K562 (cell line): ENCODE data around the gene LBHD2. TPM values are rescaled to one million over a fixed set of nuclear protein-coding genes. Genes with fewer than 3 reads are reported as not detected.
A peak's percentile ranks its signal among the peaks of the same experiment; 100 is the strongest.

ENCODE experiments used
- CEBPB ChIP-seq: fragments of 450-650 bp; IDR thresholded peaks from 2 replicates; pipeline ENCODE4 v1.6.1; 2016; ENCODE audit warnings: missing genetic modification characterization, missing compliant biosample characterization
- FOXO4 ChIP-seq: fragments of 450-650 bp; formaldehyde crosslinking; IDR thresholded peaks from 2 replicates; pipeline ENCODE4 v1.4.0; 2020; ENCODE audit warnings: mild to moderate bottlenecking, moderate library complexity
- KAT8 ChIP-seq: fragments of 450-650 bp; IDR thresholded peaks from 2 replicates; pipeline ENCODE4 v1.6.1; 2016; ENCODE audit warnings: low read depth, mild to moderate bottlenecking
- RAD51 ChIP-seq: fragments of 450-650 bp; IDR thresholded peaks from 2 replicates; pipeline ENCODE4 v1.7.1; 2016; ENCODE audit warnings: low read depth, mild to moderate bottlenecking, borderline replicate concordance
- SREBF1 ChIP-seq: fragments of 150-350 bp; IDR thresholded peaks from 2 replicates; pipeline ENCODE4 v1.6.1; 2014; ENCODE audit warnings: antibody characterized with exemption, low read depth, low read length, borderline replicate concordance
- TBP ChIP-seq: optimal IDR thresholded peaks from 2 replicates; pipeline ENCODE3; 2011; ENCODE audit warnings: low read depth, low read length, improper control_type of control experiment
- ZBTB1 ChIP-seq: sonication (generic); formaldehyde crosslinking; IDR thresholded peaks from 2 replicates; pipeline ENCODE4 v1.8.1; 2023; ENCODE audit warnings: missing genetic modification reagents, low read depth, mild to moderate bottlenecking, borderline replicate concordance
- ZFX ChIP-seq: sonication (generic); formaldehyde crosslinking; IDR thresholded peaks from 2 replicates; pipeline ENCODE4 v1.8.0; 2022; ENCODE audit warnings: mild to moderate bottlenecking, missing genetic modification reagents, moderate library complexity
- ZNF12 ChIP-seq: sonication (generic); formaldehyde crosslinking; IDR thresholded peaks from 2 replicates; pipeline ENCODE4 v1.4.0; 2020; ENCODE audit warnings: mild to moderate bottlenecking, missing genetic modification reagents
- ZNF407 ChIP-seq: fragments of 450-650 bp; IDR thresholded peaks from 2 replicates; pipeline ENCODE4 v1.6.1; 2016; ENCODE audit warnings: low read depth
- polyA plus RNA-seq, 8 experiments: library from polyadenylated mRNA; depleted of rRNA in 4 of 8; stranded (reverse) in 5 of 8; unstranded in 3 of 8; fragments of >200 nt; fragmentation: Nextera tagmentation in 2 of 8; fragmentation: Illumina TruSeq in 1 of 8; extraction: Ambion mirVana in 2 of 8; extraction: Trizol in 1 of 8; gene quantifications; 2 replicates each; pipeline versions ENCODE4 v1.2.1 to v1.2.3, GENCODE V29; 2011 to 2014; ENCODE audit warnings: inconsistent platforms in 1 of 8, missing spikeins in 1 of 8
- total RNA-seq, 7 experiments: library from RNA; depleted of rRNA in 6 of 7; stranded (reverse); fragments of >200 nt in 6 of 7; fragmentation: Illumina TruSeq in 2 of 7; extraction: Trizol in 2 of 7; gene quantifications; 2 replicates each; pipeline versions ENCODE4 v1.2.1 to v1.2.3, GENCODE V29; 2011 to 2021; ENCODE audit warnings: low replicate concordance in 1 of 7

LBHD2 gene
- total and polyA plus RNA-seq, 9 of the 15 experiments (the other 6 are each of a cell fraction or from before 2014, with no cell fraction given): not detected

DNA sequence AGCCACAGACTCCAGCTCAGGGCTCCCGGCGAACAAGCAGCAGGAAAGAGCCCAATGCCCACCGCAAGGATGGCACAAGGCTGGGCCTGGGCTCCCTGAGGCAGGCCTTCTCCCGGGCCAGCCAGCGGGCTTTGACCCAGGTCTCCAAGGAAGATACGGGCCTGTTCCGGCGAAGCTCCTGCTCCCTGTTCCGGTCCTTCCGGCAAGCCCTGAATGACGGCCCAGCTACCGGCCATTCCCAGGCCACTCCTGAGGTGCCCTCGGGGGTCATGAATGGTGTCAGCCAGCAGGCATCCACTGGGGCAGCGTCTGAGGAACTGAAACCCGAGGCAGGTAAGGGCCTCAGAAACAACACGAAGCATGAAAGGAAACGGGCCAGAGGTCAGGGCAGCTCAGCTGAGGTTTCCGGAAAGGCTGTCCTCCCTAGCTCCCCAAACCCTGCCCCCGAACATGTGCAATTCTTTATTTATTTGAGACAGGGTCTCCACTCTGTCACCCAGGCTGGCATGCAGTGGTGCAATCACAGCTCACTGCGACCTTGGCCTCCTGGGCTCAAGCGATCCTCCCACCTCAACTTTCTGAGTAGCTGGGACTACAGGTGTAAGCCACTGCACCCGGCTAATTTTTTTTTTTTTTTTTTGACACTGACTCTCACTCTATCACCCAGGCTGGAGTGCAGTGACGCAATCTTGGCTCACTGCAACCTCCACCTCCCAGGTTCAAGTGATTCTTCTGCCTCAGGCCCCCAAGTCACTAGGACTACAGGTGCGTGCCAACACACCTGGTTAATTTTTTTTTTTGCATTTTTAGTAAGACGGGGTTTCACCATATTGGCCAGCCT is 16.5 kb downstream of the LBHD2 start (continued):
- TF ChIP-seq ZNF407: no peak
- TF ChIP-seq SREBF1: no peak
- 0 out of 2 replicates have a peak, but pooled peaks have one; percentile 12 for TF ChIP-seq ZFX
- TF ChIP-seq KAT8: no peak
- no peak for TF ChIP-seq TBP
- no peak for TF ChIP-seq FOXO4 (CRISPR knock-in tag)
- no peak for TF ChIP-seq ZNF12
- TF ChIP-seq CEBPB (tag): peak; percentile 84
- no peak for TF ChIP-seq RAD51
- no peak for TF ChIP-seq ZBTB1 (CRISPR knock-in tag)
- TF ChIP-seq, all 486 proteins: peak for 6
